T-helper 1 cell treated with Interleukin-12 subunit alpha and Interleukin-12 subunit beta and Interleukin-4 antibody, amounts not matched to agents 30 ng/mL and 1 ng/mL, for 36 hours (primary cell): ENCODE results near the gene FLVCR1. TPM values are rescaled to one million over a fixed set of nuclear protein-coding genes. Genes with fewer than 3 reads are reported as not detected.
"Not testable (repeated sequence)": the region's sequence is repeated elsewhere in the genome, so short reads cannot be mapped to it uniquely, and the experiment has no call there.

ENCODE experiments used
- intact Hi-C: fragments of 100-400 bp; cut with micrococcal nuclease; formaldehyde crosslinking; loops from one replicate; pipeline ENCODE4 v1.15.1; 2024
- total RNA-seq: library from RNA; stranded (reverse); gene quantifications from 2 replicates; pipeline ENCODE4 v1.2.3, GENCODE V29; 2022

The FLVCR1 gene
- total RNA-seq, 1 donor from 2014 or later = 11.4 TPM

DNA sequence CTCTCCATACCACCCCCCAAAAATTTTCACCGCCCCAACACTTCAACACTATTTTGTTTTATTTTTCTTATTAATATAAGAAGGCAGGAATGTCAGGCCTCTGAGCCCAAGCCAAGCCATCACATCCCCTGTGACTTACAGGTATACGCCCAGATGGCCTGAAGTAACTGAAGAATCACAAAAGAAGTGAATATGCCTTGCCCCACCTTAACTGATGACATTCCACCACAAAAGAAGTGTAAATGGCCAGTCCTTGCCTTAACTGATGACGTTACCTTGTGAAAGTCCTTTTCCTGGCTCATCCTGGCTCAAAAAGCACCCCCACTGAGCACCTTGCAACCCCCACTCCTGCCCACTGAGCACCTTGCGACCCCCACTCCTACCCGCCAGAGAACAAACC, 56.0 kb downstream of the FLVCR1 start:
- intact Hi-C loops = not testable (repeated sequence)

DNA sequence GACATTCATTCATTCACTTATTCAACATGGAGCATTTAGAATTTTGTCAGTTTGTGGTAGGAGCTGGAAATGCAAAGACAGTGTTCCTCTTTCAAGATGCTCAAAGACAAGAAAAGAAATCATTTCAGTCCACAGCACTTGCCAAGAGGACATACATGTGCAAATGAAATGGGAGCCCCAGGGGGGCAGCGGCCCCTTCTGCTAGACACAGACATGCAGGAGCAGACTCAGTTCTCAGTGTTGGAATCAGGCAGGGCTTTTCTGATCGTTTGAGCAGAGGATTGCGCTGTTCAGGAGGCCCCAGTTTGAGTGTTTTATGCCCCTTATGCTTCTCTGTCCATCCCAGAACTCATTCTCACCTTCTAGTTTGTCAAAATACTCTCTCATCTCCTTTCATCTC, 56.7 kb downstream of the FLVCR1 start:
- intact Hi-C loops = no loop called here

DNA sequence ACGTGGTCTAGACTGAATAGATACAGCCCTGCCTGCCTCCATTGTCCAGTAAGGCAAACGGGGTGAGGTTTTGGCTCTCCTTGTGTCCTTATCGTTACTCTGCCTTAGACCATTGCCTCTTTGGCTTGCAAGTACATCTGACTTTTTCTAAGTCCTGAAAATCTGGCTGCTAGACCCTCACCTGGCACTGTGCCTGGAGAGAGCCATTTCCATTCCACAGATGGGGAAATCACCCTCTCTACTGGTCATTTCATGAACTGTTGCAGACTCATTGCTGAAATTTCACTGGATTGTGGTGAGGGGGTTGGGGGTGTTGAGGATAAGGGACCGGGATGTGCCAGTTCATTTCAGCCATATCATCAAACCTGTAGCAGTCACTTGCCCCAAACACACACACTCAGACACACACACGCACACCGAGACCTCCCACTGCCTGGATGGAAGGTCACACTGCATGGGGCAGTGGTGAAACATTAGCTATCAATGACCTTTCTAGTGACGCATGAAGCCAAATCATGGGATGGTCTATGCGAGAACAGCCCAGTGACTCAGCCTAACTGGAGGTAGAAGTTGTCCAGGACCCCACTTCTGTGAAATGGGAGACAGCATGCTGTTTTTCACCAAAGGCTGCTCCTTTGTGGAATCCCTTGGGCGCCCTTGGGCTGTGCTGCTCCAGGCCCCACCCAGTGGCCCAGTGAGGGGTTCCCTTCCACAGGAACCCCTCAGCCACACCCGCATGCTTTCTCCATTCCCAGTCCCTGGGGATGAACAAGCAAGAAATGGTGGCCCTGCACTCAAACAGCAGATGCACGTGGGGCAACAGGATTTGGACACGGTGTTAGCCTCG, 57.4 kb downstream of the FLVCR1 start:
- intact Hi-C loops = no loop called here

DNA sequence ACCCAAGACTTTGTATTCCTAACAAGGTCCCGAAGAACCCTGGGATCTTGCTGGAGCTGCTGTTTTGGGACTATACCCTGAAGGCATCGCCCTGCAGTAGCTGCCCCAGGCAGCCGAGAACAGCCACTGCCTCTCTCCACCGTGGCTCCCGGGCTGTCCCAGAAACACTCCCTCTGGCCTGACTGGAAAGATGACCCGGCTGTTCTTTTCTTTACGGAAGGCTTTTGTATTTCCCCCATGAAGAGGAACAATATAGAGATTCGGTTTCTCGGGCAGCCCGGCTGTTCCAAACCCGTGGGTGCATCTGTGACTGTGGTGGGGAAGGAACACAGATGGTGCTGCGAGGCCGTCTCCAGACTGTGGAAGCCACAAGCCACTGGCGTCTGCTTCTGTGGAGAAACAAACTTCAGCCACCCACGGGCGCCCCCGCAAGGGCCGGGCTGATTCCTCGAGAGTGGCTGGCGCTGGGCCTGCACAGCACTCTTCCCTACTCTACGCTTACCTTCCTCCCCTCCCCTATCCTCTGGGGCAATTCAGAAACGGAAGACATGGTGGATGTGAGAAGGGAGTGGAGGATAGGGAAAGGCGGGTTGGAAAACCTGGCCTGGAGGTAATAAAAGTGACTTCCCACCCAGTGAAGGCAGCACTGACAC, 58.5 kb downstream of the FLVCR1 start:
- intact Hi-C loops = no loop called here

DNA sequence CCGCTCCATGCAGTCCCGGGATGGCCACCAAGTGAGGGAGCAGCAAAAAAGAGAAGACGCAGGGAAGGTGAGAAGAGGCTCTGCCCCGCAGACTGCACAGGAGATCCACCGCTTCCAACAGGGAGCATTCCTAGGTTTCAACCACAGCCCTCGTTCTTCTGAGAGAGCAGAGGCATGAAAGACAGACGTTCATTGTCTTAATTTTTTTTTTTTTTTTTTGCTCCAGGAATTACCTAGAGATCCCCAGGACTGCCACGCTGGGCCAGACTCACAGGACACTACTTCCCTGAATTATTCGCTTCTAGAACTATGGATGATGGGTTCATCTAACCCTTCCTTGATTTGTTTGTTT, 59.0 kb downstream of the FLVCR1 start:
- intact Hi-C loops = no loop called here

DNA sequence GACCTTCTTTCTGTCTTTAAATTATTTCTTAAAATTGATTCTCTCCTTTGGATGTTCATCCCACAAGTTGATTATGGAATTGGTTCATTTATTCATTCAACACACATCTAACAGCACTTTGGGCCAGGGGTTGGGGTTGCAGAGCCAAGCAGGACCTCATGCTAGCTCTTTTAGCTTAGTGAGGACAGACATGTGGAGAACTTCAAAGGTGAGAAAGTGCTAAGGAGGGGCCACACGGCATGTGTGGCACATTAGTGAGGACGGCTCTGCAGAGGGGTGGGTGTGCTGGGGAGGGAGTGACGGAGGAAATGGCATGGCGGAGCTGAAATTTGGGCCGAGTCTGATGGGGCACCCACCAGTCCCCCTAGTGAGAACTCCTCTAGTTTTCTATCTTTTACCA, 59.8 kb downstream of the FLVCR1 start:
- intact Hi-C loops = no loop called here

DNA sequence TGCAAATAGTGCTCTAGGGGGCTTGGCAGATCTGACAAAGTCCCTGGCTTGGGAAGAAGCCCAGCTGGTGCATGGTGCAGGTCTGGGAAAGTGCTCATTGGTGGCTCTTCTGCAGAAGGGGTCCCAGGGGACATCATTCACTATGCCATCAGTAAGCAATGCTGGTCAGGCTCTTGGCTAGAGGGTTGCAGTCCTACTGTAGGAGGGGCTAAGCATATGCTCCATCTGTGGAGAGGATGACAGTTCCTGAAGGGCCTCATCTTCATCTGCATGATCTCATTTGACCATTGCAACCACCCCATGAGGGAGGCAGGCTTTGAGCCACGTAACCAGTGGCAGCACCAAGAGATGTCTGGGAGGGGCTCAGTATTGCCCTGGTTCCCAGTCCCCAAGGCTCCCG, 60.7 kb downstream of the FLVCR1 start:
- intact Hi-C loops = no loop called here

DNA sequence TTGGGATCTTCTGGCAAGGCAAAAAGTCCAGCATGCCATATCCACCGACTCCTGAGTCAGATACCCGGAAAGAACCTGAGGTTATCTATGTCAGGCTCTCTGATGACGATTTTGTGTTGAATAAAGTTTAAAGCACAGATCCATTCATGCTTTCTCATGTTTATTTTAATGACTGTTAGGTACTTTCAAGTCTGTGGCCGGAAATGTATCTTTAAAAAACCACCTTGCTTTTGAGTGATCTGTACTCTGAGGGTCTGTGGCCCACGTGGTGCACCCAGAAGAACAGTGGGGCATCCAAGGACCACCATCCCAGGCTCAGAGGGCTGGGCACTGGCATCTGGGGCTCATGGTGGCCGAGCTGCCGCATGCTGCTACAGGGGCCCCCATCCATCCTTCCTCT, 62.2 kb downstream of the FLVCR1 start:
- intact Hi-C loops = no loop called here

DNA sequence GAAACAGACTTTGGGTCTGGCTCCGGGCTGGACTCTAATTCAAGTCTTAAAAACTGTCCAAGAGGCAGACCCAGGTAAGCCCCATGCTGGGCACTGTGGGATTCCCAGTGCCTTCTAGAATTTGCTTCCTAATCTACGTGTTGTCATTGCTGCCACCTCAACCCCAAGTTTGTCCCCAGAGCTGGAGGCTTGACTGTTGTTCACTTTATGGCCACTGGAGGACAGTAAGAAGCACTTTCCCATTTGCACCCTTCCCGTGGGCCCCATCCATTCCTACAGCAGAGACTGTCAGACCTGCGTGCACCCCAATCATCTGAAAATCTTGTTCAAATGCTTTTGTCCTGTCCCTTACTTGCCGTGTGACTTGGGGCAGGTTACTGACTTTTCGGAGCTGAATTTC, 62.8 kb downstream of the FLVCR1 start:
- intact Hi-C loops = no loop called here

DNA sequence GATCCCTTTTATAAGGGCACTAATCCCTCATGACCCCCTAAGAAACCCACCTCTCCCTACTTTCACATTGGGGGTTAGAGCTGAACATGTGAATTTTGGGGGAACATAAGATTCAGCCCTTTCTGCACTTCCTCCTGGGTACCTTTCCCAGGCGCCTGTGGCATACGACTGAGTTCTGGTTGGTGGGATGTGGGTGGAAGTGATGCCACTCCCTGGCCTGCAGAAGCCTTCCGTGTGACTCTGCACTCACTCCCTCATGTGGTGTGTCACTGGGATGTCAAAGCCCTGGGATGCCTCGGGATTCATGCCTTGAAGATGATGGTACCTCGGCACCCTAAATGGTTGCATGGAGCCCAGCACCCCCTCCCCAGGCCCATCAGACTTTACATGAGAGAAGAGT, 63.9 kb downstream of the FLVCR1 start:
- intact Hi-C loops = no loop called here

DNA sequence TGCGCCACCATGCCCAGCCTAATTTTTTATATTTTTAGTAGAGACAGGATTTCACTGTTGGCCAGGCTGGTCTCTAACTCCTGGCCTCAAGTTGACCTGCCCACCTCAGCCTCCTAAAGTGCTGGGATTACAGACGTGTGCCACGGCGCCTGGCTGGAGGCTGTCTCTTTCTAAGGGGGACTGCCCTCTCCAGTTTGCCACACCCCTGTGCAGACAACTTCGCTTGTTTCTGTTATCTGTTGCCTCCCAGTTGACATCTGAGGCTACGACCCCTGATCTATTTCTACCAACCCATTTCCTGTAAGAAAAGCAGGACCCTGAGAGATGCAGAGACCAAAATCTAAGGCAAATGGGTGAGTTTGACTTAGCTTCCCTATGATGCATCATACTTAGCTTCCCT, 68.3 kb downstream of the FLVCR1 start:
- intact Hi-C loops = no loop called here

DNA sequence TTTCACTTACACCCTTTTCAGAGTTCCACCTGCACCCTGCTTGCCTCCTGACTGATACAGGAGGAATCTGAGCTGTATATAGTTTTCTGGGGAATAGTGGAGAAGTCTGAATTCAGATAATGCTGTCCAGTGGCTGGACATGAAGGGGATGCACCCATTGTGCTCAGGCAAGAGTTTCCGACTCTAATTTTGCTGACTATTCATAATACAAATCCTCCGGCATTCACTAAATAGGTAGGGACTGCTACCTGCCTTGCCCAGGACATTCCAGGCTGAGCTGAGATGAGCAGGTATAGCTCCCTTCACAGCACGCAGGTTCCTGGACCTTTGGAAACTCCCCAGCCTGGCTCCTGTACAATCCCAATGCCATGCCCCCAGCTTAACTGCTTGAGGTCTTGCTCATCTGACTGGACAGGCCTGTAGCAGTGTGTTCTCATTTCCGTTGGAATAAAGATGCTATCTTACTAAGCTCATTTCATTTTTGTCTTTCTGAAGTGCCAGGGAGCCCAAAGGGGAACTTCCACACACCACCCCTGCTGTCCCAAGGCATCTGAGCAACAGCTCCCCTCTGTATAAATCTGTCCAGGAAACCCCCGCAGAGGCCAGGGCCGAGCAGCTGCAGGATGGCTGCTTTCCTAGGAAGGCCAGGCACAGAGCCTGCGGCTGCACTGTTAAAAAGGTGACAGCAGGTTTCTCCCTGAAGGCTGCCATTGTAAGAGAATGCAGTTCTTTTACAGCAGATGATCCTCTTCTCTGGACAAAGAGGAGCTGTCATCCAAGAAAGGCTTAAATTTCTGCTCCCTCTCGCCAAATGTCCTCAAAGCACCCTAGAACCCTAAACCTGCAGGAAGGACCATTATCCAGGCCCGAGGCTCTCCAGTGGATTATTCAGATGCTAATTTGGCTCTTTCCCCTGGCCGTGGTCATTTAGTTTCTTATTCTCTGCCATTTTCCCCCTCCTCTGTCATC, 70.5 kb downstream of the FLVCR1 start:
- intact Hi-C loops = no loop called here

DNA sequence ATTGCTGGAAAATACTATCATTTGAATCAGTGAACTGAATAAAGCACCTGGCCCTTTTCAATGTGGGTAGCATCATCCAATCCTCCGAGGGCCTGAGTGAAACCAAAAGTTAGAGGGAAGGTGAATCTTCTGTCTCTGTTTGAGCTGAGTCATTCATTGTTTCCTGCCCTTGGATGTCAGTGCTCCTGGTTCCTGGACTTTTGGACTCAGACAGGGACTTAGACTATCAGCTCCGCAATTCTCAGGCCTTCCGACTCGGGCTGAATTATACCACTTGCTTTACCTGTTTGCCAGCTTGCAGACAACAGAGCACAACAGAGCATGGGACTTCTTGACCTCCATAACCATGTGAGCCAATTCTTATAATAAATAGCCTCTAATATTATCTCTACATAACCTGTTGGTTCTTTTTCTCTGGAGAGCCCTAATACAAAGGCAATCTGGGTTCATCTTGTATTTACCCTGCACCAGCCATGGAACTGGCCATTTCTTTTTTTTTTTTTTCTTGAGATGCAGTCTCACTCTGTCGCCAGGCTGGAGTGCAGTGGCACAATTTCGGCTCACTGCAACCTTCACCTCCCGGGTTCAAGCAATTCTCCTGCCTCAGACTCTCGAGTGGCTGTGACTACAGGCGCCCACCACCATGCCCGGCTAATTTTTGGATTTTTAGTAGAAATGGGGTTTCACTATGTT, 73.1 kb downstream of the FLVCR1 start:
- intact Hi-C loops = no loop called here

DNA sequence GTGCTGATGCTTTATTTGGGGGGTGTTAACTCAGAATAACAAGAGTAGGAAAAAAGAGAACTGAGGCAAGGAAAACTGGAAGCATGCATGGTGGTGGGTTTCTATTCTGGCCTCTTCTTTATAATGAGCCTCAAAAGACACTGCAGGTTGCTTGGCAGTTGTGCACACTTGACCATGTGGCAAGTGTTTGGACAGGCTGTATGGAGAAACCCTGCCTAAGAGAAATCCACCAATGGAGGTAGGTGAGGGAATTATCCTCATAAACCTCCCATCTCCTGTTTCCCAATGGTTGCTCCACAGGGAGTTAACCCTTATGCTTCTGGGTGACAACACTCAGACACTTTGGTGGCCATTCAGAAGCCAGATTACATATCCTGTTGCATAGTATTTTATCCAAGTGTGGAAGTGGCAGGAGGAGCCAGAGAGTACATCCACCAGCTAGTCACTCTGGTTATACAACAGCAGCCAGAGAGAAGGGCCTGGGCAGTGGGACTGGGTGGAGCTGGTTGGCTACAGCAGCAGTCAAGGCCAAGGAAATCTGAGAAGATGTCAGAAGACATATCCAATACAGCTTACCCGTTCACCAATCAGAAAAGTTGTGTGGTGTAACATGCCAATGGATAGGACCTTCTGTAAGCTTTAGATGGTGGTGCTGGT, 75.9 kb downstream of the FLVCR1 start:
- intact Hi-C loops = no loop called here

DNA sequence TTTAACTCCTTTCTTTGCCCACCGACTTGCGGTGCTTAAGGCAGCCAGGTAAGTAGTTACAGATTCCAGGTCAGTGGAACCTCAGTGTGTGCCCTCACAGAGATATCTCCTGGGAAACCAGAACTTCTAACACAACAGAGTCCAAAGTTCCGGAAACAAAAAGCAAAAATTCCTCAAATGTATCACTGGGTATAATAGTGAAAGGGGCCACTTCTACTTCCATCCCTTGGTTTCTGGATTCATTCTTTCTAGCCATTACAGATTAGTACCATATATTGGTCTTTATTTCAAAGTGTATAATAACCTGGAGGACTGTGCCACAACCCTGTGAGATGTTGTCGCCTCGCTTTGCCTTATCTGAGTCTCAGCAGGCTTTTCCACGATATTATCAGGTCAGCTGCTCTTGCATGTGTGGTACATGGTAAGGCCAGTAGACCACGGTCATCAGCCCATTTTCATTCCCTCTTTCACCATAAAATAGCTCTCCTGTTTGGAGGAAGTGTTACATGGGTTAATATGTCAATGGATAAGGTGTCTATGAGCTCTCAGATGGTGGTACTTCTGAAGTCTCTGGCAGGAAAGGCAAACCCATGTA, 77.4 kb downstream of the FLVCR1 start:
- intact Hi-C loops = no loop called here

DNA sequence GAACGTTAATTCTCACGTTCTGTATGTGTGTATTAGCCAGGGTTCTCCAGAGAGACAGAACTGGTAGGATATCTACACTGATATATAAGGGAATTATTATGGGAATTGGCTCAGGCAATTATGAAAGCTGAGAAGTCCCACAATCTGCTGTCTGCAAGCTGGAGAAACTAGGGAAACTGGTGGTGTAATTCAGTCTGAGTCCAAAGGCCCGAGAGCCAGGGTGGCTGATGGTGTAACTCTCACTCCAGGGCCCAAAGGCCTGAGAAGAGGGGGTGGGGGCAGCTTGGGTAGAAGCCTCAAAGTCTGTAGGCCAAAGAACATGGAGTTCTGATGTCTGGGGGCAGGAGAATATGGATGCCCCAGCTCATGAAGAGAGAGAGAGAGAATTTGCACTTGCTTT, 79.0 kb downstream of the FLVCR1 start:
- intact Hi-C loops = no loop called here

DNA sequence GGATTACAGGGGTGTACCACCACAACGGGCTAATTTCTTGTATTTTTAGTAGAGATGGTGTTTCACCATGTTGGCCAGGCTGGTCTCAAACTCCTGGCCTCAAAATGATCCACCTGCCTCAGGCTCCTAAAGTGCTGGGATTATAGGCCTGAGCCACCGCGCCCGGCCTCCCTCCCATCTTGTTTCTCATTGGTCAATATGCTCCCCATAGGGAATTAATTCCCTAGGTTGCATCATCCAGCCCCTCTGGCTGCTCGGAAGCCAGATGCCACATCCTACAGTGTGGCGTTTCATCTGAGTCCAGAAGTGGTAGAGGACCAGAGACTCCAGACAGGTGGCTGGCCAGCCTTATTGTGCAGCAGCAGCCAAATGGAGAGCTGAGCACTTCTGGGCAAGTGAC, 80.8 kb downstream of the FLVCR1 start:
- intact Hi-C loops = no loop called here

DNA sequence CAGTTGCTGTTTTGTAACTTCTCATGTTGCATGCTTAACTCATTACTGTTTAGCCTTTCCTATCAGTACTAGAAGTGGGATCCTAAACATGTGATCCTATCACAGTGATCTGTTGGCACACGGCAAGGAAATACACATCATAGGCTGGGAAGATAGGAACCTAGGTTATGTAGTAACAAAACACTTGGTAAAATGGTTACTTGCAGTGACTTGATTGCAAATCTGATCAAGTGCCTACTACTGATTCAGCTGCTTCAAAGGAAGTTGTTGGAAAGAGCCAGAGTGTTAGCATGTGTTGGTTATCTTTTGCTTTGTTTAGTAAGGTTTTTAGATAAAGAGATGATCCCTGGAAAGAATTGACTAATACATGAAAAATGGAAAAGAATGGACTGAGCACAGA, 83.4 kb downstream of the FLVCR1 start:
- intact Hi-C loops = no loop called here

DNA sequence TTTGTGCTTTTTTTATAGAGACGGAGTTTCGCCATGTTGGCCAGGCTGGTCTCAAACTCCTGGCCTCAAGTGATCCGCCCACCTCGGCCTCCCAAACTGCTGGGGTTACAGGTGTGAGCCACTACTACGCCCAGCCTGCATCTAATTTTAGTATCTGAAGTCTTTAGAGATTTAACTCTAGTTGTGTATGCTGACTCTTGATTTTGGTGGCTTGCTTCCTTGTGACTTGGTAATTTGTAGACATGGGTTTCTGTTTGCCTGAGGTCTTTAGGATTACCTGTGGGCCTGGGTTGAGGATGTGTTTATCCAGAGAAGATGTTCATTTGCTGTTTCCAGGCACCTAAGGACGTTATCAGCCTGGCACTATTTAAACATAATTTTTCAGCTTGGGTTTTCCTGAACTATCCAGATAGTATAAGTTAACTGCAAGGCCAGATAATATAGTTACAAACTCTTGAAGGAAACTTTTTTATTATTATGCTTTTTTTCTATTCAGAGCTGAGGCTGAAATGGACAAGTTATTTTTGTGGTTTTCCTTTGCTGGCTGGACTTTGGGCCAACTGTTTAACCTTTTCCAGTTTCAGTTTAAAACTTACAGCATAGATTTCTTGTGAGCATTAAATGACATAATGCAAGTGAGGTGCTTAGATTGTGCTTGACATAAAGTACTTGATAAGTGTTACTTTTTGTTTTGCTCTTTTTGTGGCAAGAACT, 84.8 kb downstream of the FLVCR1 start:
- intact Hi-C loops = no loop called here

DNA sequence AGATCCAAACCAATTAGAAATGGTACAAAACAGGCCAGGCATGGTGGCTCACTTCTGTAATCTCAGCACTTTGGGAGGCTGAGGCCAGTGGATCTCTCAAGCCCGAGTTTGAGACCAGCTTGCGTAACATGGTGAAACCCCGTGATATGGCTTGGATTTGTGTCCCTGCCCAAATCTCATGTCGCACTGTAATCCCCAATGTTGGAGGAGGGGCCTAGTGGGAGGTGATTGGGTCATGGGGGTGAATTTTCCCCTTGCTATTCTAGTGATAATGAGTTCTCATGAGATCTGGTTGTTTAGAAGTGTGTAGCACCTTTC, 85.3 kb downstream of the FLVCR1 start:
- intact Hi-C loops = no loop called here
